H1 (cell line): Measurements from ENCODE around the gene ZNF524. TPM values are rescaled to one million over a fixed set of nuclear protein-coding genes. Genes with fewer than 3 reads are reported as not detected.

Experiments used
- BRCA1 ChIP-seq: IDR thresholded peaks from 2 replicates; pipeline ENCODE4 v1.6.1; 2012; ENCODE audit warnings: low read depth, low read length, improper control_type of control experiment
- CBX8 ChIP-seq: fragments of 300-800, 300-1000 bp; sonication (generic); IDR thresholded peaks from 2 replicates; pipeline ENCODE4 v1.7.1; 2016; ENCODE audit warnings: low read depth, low read length, borderline replicate concordance
- CEBPB ChIP-seq: IDR thresholded peaks from 2 replicates; pipeline ENCODE4 v1.6.1; 2012; ENCODE audit warnings: low read depth, low read length
- CHD1 ChIP-seq: IDR thresholded peaks from 2 replicates; pipeline ENCODE4 v1.6.1; 2012; ENCODE audit warnings: low read depth, low read length, improper control_type of control experiment
- FOSL1 ChIP-seq: IDR thresholded peaks from 2 replicates; pipeline ENCODE4 v1.6.1; 2011; ENCODE audit warnings: mild to moderate bottlenecking, low read depth, low read length, moderate library complexity; ENCODE audit not compliant: insufficient read depth
- HDAC2 ChIP-seq, 2 experiments: fragments of 300-600 bp in 1 of 2; sonication (generic) in 1 of 2; IDR thresholded peaks; 2 replicates each; pipeline ENCODE4 v1.6.1; 2011 to 2012; ENCODE audit warnings: low read depth in 2 of 2, low read length in 2 of 2, mild to moderate bottlenecking in 2 of 2, moderate library complexity in 2 of 2, borderline replicate concordance in 1 of 2, inconsistent platforms in 1 of 2
- KDM1A ChIP-seq: fragments of 200-600, 300-600 bp; sonication (generic); IDR thresholded peaks from 2 replicates; pipeline ENCODE4 v1.7.1; 2016; ENCODE audit warnings: mild to moderate bottlenecking, low read length, borderline replicate concordance
- POLR2AphosphoS5 ChIP-seq: IDR thresholded peaks from 2 replicates; pipeline ENCODE4 v1.6.1; 2011; ENCODE audit warnings: low read depth, low read length
- SIRT6 ChIP-seq: IDR thresholded peaks from one replicate; pipeline ENCODE4 v1.7.1; 2012; ENCODE audit warnings: low read length, inconsistent platforms
- SP4 ChIP-seq: IDR thresholded peaks from 2 replicates; pipeline ENCODE4 v1.6.1; 2012; ENCODE audit warnings: low read length, inconsistent platforms
- SUZ12 ChIP-seq: fragments of 200-600 bp; sonication (generic); IDR thresholded peaks from 2 replicates; pipeline ENCODE4 v1.6.1; 2012; ENCODE audit warnings: mild to moderate bottlenecking, inconsistent platforms, low read length, moderate library complexity, mixed read lengths
- TEAD4 ChIP-seq: IDR thresholded peaks from 2 replicates; pipeline ENCODE4 v1.6.1; 2012; ENCODE audit warnings: low read depth, low read length, inconsistent platforms, mixed read lengths
- polyA plus RNA-seq, 7 experiments: library from polyadenylated mRNA; depleted of rRNA in 3 of 7; stranded (reverse) in 5 of 7; unstranded in 2 of 7; fragments of >200 nt in 5 of 7; fragments of 200-250 nt in 2 of 7; gene quantifications; 1 replicate in 5 of 7; 2 replicates in 1 of 7; 4 replicates in 1 of 7; pipeline versions ENCODE4 v1.2.1 to v1.2.3, GENCODE V29; 2011 to 2013; ENCODE audit warnings: missing spikeins in 2 of 7, mixed read lengths in 2 of 7
- total RNA-seq: library from RNA; stranded (reverse); fragmentation: NEBNext Ultra II Directional; extraction: Animal tissue kit (Norgen Biotek cat#: 25700); gene quantifications from 2 replicates; pipeline ENCODE4 v1.2.1, GENCODE V29; 2021

ZNF524 gene
- total and polyA plus RNA-seq, 2 of the 8 experiments (the other 6 are each of a cell fraction or from before 2014, with no cell fraction given) = 4.4 to 4.7 TPM

DNA sequence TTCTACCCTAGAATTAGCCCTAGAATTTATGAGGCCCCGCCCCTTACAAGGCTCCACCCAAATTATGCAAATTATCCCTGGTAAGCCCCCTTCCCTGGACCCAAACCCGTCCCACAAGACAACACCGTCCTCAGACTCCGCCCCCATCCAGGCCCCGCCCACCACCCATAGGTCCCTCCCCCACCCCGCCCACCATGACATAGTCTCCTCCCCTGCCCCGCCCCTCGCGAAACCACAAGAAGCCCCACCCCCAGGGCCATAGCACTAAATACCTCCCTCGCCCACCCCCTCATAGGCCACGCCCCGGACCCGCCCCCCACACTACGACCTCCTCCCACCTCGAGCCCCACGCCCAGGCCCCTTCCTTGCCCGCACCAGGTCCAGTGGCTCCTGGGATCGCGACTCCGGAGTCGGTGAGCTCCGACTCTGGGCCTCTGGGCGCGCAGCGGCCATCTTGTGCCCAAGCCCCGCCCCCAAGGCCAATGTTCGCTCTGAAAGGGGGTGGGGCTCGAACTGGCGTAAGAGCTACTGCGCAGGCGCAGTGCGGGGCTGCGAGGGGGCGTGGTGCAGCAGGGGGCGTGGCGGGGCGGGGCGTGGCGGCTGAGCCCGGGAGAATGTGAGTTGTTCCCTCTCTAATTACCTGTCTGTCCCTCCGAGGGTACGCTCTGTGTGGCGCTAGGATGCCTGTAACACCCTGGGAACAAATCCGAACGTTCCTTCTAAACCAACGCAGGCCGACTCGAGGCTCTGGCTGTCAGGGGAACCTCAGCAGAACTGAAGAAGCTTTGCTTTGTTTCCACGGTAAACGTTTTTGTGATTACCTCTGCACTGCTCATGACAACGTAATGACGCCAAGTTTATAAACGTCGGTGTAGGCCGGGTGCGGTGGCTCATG, 24.3 kb downstream of the ZNF524 start, which contains the start of gene ZNF784 (continued):
- TF ChIP-seq KDM1A = no peak
- no peak for TF ChIP-seq CBX8
- peak; percentile 60 for TF ChIP-seq POLR2AphosphoS5
- peak; percentile 73; the same call in 1 of the 2 replicates for TF ChIP-seq SP4
- no peak for TF ChIP-seq CEBPB
- TF ChIP-seq BRCA1 = no peak
- no peak for TF ChIP-seq TEAD4
- no peak for TF ChIP-seq SUZ12
- no peak for TF ChIP-seq CHD1
- no peak for TF ChIP-seq FOSL1
- TF ChIP-seq SIRT6 = no peak
- no peak for TF ChIP-seq HDAC2 (IDR thresholded peaks at IDR 0.05; ENCODE audit: borderline replicate concordance in 1 of 2, low read depth in 2 of 2, low read length in 2 of 2)
